Medulla oblongata (tissue), 1 donor: ENCODE results near the gene JARID2.
"Not testable (repeated sequence)": the region's sequence is repeated elsewhere in the genome, so short reads cannot be mapped to it uniquely, and the experiment has no call there.

Source experiments
- DNase-seq: peaks from one replicate; pipeline ENCODE4 v3.0.0-alpha.2; 2015; ENCODE audit errors: extremely low spot score

Gene JARID2

GRCh38 chr6:15308435-15309213 is 62.8 kb downstream of the JARID2 start:
- no peak for DNase-seq

GRCh38 chr6:15309611-15310283 is 63.9 kb downstream of the JARID2 start:
- DNase-seq, result no peak

- no peak for DNase-seq
Observed at GRCh38 chr6:15310680-15311079, 64.8 kb downstream of the JARID2 start.

- no peak for DNase-seq
Observed at GRCh38 chr6:15312500-15312899, 66.6 kb downstream of the JARID2 start.

- peak; percentile 82 for DNase-seq
Observed at GRCh38 chr6:15313367-15313766, 67.5 kb downstream of the JARID2 start.

- no peak for DNase-seq
Observed at GRCh38 chr6:15316754-15317153, 70.9 kb downstream of the JARID2 start.

GRCh38 chr6:15317251-15317650 is 71.4 kb downstream of the JARID2 start:
- no peak for DNase-seq

- DNase-seq, result no peak
Observed at GRCh38 chr6:15317934-15318902, 72.3 kb downstream of the JARID2 start.

GRCh38 chr6:15319677-15320076 is 73.8 kb downstream of the JARID2 start:
- DNase-seq, result no peak

- no peak for DNase-seq
Observed at GRCh38 chr6:15320693-15321092, 74.8 kb downstream of the JARID2 start.

GRCh38 chr6:15322184-15322583 is 76.3 kb downstream of the JARID2 start:
- no peak for DNase-seq

GRCh38 chr6:15322781-15323536 is 77.1 kb downstream of the JARID2 start:
- no peak for DNase-seq

GRCh38 chr6:15323611-15324010 is 77.7 kb downstream of the JARID2 start:
- not testable (repeated sequence) for DNase-seq

- DNase-seq, result no peak
Observed at GRCh38 chr6:15324427-15324985, 78.6 kb downstream of the JARID2 start.

- no peak for DNase-seq
Observed at GRCh38 chr6:15325540-15325955, 79.7 kb downstream of the JARID2 start.

- DNase-seq, result no peak
Observed at GRCh38 chr6:15326067-15326614, 80.3 kb downstream of the JARID2 start.

GRCh38 chr6:15327271-15327670 is 81.4 kb downstream of the JARID2 start:
- DNase-seq, result no peak

GRCh38 chr6:15329197-15329671 is 83.4 kb downstream of the JARID2 start:
- no peak for DNase-seq

GRCh38 chr6:15330174-15330944 is 84.5 kb downstream of the JARID2 start:
- DNase-seq, result no peak

GRCh38 chr6:15331143-15331542 is 85.3 kb downstream of the JARID2 start:
- DNase-seq, result no peak
